Globus pallidus (tissue), 1 donor: Measurements from ENCODE around the gene KCNQ5.
"Not testable (repeated sequence)": the region's sequence is repeated elsewhere in the genome, so short reads cannot be mapped to it uniquely, and the experiment has no call there.

ENCODE experiments used
- DNase-seq: peaks from one replicate; pipeline ENCODE4 v3.0.0-alpha.2; 2015; ENCODE audit warnings: low spot score

KCNQ5 gene

GRCh38 chr6:72844614-72845013 lies 222.8 kb downstream of the KCNQ5 start:
- no peak for DNase-seq

- no peak for DNase-seq
Observed at GRCh38 chr6:72849346-72849745, 227.5 kb downstream of the KCNQ5 start.

GRCh38 chr6:72850040-72850439 lies 228.2 kb downstream of the KCNQ5 start:
- DNase-seq = no peak

GRCh38 chr6:72850469-72850868 lies 228.6 kb downstream of the KCNQ5 start:
- no peak for DNase-seq

- DNase-seq = no peak
Observed at GRCh38 chr6:72855471-72855870, 233.6 kb downstream of the KCNQ5 start.

GRCh38 chr6:72856801-72857200 lies 234.9 kb downstream of the KCNQ5 start:
- no peak for DNase-seq

GRCh38 chr6:72857791-72858585 lies 236.1 kb downstream of the KCNQ5 start:
- no peak for DNase-seq

GRCh38 chr6:72861059-72861458 lies 239.2 kb downstream of the KCNQ5 start:
- DNase-seq = no peak

GRCh38 chr6:72861935-72862432 lies 240.1 kb downstream of the KCNQ5 start:
- DNase-seq = peak; percentile 2

- DNase-seq = no peak
Observed at GRCh38 chr6:72863131-72863530, 241.3 kb downstream of the KCNQ5 start.

- no peak for DNase-seq
Observed at GRCh38 chr6:72864236-72864635, 242.4 kb downstream of the KCNQ5 start.

- no peak for DNase-seq
Observed at GRCh38 chr6:72864799-72865198, 242.9 kb downstream of the KCNQ5 start.

GRCh38 chr6:72865467-72865866 lies 243.6 kb downstream of the KCNQ5 start:
- no peak for DNase-seq

GRCh38 chr6:72869621-72870020 lies 247.8 kb downstream of the KCNQ5 start:
- no peak for DNase-seq

- no peak for DNase-seq
Observed at GRCh38 chr6:72873433-72873832, 251.6 kb downstream of the KCNQ5 start.

GRCh38 chr6:72876256-72876655 lies 254.4 kb downstream of the KCNQ5 start:
- DNase-seq = no peak

GRCh38 chr6:72886170-72886569 lies 264.3 kb downstream of the KCNQ5 start:
- no peak for DNase-seq

GRCh38 chr6:72890233-72890632 lies 268.4 kb downstream of the KCNQ5 start:
- DNase-seq = no peak

GRCh38 chr6:72890671-72891070 lies 268.8 kb downstream of the KCNQ5 start:
- DNase-seq = no peak

GRCh38 chr6:72892901-72893300 lies 271.0 kb downstream of the KCNQ5 start:
- no peak for DNase-seq

- no peak for DNase-seq
Observed at GRCh38 chr6:72894091-72894490, 272.2 kb downstream of the KCNQ5 start.

GRCh38 chr6:72898313-72898712 lies 276.4 kb downstream of the KCNQ5 start:
- DNase-seq = not testable (repeated sequence)

GRCh38 chr6:72905705-72906478 lies 284.0 kb downstream of the KCNQ5 start:
- no peak for DNase-seq
